Activated CD4-positive, alpha-beta T cell treated with anti-CD3 and anti-CD28 coated beads, Interleukin-2, amount 10 ng/mL, durations not matched to agents 24 days and 14 days (primary cell): ENCODE data around the gene PIGO. TPM values are rescaled to one million over a fixed set of nuclear protein-coding genes. Genes with fewer than 3 reads are reported as not detected.
A peak's percentile ranks its signal among the peaks of the same experiment; 100 is the strongest.

Experiments used
- DNase-seq: peaks from one replicate; pipeline ENCODE4 v3.0.0; 2022
- H3K27ac Mint-ChIP-seq: one replicate; pipeline ENCODE4 v1.8.0; 2022; ENCODE audit warnings: mild to moderate bottlenecking, mixed read lengths
- H3K27me3 Mint-ChIP-seq: one replicate; pipeline ENCODE4 v1.8.0; 2022; ENCODE audit warnings: mixed read lengths
- H3K36me3 Mint-ChIP-seq: one replicate; pipeline ENCODE4 v1.8.0; 2022; ENCODE audit warnings: low read depth, mild to moderate bottlenecking, mixed read lengths
- H3K4me1 Mint-ChIP-seq: one replicate; pipeline ENCODE4 v1.8.0; 2021; ENCODE audit warnings: mixed read lengths
- H3K4me3 Mint-ChIP-seq: one replicate; pipeline ENCODE4 v1.8.0; 2022; ENCODE audit warnings: mild to moderate bottlenecking, moderate library complexity, mixed read lengths
- H3K9me3 Mint-ChIP-seq: one replicate; pipeline ENCODE4 v1.8.0; 2021; ENCODE audit warnings: mixed read lengths
- intact Hi-C: fragments of 100-400 bp; cut with micrococcal nuclease; formaldehyde crosslinking; loops from one replicate; pipeline ENCODE4 v1.15.1; 2023
- total RNA-seq: library from RNA; stranded (reverse); gene quantifications from 2 replicates; pipeline ENCODE4 v1.2.3, GENCODE V29; 2022

Gene PIGO
- total RNA-seq, result 32.5 and 37.2 TPM in 2 replicates

DNA sequence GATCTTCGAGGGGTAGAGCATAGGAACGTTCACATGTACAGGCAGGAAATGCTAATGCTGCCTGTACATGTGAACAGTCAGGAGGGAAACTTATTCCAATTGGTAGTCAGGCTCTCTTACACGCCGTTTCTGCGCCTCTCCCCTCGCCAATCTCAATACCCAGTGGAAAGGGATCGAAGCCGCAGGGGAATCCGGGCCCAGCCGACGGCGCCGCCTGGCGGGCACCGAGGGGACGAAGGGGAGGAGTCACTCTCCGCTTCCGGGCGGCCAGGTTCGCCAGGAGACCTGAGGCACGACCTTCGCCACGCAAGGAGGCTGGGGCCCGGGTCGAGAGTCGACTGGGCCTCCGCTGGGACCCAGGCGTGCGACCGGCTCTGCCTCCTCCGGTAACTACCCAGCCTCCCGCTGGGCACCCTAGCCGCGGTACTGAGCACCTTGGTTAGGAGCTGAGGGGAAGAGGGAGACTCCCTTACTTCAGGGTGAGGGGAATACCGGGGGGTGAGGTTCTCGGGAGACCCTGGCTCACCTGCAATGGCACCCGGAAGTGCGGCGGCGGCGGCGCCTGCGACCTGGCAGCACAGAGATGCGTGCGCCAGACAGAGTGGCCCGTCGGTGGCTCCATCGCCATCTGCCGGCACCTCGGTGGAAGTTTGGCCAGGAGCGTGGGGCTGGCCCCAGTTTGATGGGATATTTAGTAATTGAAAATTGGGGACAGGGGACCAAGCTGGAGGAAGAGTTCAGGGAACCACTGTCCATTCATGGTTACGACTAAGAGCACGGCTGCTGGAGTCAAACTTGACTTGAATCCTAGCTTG is at the start of gene PIGO:
Gene PIGO (minus strand): TSS at position 557 of the 815 bp plus-strand sequence. CDS start 1,026 bp downstream, outside the sequence.
- no peaks in the 10 kb centered on the region for H3K27me3 Mint-ChIP-seq
- peaks cover 28% of the 10 kb centered on the region for H3K4me1 Mint-ChIP-seq
- peaks cover 47% of the 10 kb centered on the region for H3K36me3 Mint-ChIP-seq
- DNase-seq, result peak; percentile 97
- intact Hi-C loops, result loop anchor here (1.0 to 5.0 kb wide), 6 partner anchors 15 to 506 kb away; partner anchors contain the start of genes DNAJB5 and VCP
- H3K27ac Mint-ChIP-seq, result peak within 1 kb of the TSS; percentile 95
- no peaks in the 10 kb centered on the region for H3K9me3 Mint-ChIP-seq
- H3K4me3 Mint-ChIP-seq, result peak within 1 kb of the TSS; percentile 91

GRCh38 chr9:35142037-35142436 is 45.6 kb upstream of the PIGO start:
- DNase-seq, result no peak
- H3K36me3 Mint-ChIP-seq, result no peaks in the 10 kb centered on the region
- H3K9me3 Mint-ChIP-seq, result peaks cover 12% of the 10 kb centered on the region
- no peak overlapping the region for H3K27ac Mint-ChIP-seq
- H3K27me3 Mint-ChIP-seq, result no peaks in the 10 kb centered on the region
- H3K4me1 Mint-ChIP-seq, result no peaks in the 10 kb centered on the region
- no peak overlapping the region for H3K4me3 Mint-ChIP-seq
- intact Hi-C loops, result no loop called here

DNA sequence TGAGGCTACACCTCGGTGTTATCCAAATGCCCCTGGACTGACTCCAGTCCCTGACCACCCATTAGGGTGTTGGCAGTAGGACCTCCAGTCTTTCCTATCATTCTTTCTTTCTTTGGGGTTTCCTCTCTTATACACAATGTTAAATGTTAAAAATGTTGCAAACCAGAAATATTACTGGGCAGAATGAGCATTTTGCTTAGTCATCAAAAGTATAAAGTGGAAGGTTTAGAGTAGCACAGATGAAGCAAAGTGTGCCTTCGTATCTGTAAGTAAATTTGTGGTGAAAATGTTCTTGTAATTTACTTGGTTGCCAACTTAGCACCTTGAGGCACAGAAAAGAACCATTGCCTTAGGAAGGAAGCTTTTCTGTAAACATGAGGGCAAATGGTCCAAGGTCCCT is 43.7 kb upstream of the PIGO start:
- H3K9me3 Mint-ChIP-seq, result peaks cover 8% of the 10 kb centered on the region
- no peak overlapping the region for H3K27ac Mint-ChIP-seq
- no peaks in the 10 kb centered on the region for H3K36me3 Mint-ChIP-seq
- H3K4me1 Mint-ChIP-seq, result no peaks in the 10 kb centered on the region
- intact Hi-C loops, result no loop called here
- no peak overlapping the region for H3K4me3 Mint-ChIP-seq
- H3K27me3 Mint-ChIP-seq, result no peaks in the 10 kb centered on the region
- DNase-seq, result no peak

DNA sequence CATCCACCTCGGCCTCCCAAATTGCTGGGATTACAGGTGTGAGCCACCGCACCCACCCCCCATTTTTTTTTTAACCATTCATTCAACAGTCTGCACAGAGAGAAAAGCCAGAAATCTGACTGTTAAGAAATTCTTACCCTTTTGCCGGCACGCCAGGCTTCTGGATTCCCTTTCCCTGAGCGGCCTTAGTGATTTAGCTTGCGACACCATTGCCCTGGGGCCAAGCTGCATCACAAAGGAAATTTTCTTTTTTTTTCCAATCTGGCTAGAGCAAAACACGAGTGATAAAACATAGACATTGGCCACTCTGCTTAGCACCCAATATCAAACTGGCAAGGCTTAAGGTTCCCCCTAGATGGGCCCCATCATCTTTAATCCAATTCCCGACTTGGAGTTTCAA is 40.5 kb upstream of the PIGO start:
- intact Hi-C loops, result no loop called here
- no peak for DNase-seq
- peaks cover 5% of the 10 kb centered on the region for H3K9me3 Mint-ChIP-seq
- no peaks in the 10 kb centered on the region for H3K27me3 Mint-ChIP-seq
- no peaks in the 10 kb centered on the region for H3K4me1 Mint-ChIP-seq
- no peaks in the 10 kb centered on the region for H3K36me3 Mint-ChIP-seq
- no peak overlapping the region for H3K27ac Mint-ChIP-seq
- H3K4me3 Mint-ChIP-seq, result no peak overlapping the region

GRCh38 chr9:35135988-35136387 is 39.6 kb upstream of the PIGO start:
- H3K4me1 Mint-ChIP-seq, result no peaks in the 10 kb centered on the region
- H3K9me3 Mint-ChIP-seq, result peaks cover 4% of the 10 kb centered on the region
- no peak overlapping the region for H3K4me3 Mint-ChIP-seq
- H3K27me3 Mint-ChIP-seq, result no peaks in the 10 kb centered on the region
- DNase-seq, result no peak
- intact Hi-C loops, result no loop called here
- no peak overlapping the region for H3K27ac Mint-ChIP-seq
- no peaks in the 10 kb centered on the region for H3K36me3 Mint-ChIP-seq

DNA sequence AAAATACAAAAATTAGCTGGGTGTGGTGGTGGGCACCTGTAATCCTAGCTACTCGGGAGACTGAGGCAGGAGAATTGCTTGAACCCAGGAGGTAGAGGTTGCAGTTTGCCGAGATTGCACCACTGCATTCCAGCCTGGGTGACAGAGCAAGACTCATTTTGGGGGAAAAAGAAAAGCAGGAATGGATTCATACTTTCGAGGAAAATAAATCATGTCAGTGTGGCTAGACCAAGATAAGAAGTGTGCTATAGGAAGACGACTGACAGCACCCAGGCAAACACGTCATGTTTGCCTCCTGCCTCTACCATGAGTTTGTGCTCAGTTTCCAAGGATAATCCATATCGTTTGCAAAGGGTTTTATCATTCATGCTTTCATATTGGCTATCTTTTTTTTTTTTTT is 38.5 kb upstream of the PIGO start:
- Mint-ChIP-seq H3K9me3 (no peaks in the 10 kb centered on the region), H3K27ac (no peak overlapping the region)
- intact Hi-C loops, result no loop called here

DNA sequence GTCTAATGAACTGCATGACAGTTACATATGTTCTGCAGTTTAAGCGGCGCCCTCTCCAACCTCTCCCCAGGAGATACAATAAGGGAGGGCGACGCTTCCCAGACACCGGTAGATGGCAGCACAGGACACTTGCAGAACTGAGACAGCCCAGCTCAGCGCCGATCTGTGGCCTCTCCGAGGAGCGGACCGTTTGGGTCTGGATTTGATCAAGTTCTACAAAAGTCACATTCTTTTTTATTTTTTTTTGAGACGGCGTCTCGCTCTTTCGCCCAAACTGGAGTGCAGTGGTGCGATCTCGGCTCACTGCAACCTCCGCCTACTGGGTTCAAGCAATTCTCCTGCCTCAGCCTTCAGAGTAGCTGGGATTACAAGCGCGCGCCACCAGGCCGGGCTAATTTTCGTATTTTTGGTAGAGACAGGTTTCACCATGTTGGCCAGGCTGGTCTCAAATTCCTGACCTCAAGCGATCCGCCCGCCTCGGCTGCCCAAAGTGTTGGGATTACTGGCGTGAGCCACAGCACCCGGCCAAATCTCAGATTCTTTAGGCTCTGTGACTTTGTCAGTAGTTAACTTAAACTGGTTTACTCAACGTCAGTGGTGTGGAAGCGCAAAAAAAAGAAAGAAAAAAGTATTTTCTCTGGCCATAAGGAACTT is 20.6 kb upstream of the PIGO start:
- no peaks in the 10 kb centered on the region for H3K36me3 Mint-ChIP-seq
- peaks cover 37% of the 10 kb centered on the region for H3K4me1 Mint-ChIP-seq
- intact Hi-C loops, result loop anchor here (1.0 to 10.0 kb wide), 5 partner anchors 142 to 698 kb away; partner anchors contain the start of genes HINT2 and SPAG8
- H3K27me3 Mint-ChIP-seq, result peaks cover 2% of the 10 kb centered on the region
- peak overlapping the region; percentile 91 for H3K4me3 Mint-ChIP-seq
- no peaks in the 10 kb centered on the region for H3K9me3 Mint-ChIP-seq
- peak overlapping the region; percentile 94 for H3K27ac Mint-ChIP-seq
- DNase-seq, result peak; percentile 96

More for the DNA sequence above, 38.5 kb upstream of the PIGO start:
- DNase-seq, result no peak
- no peaks in the 10 kb centered on the region for H3K4me1 Mint-ChIP-seq
- no peaks in the 10 kb centered on the region for H3K27me3 Mint-ChIP-seq
- no peaks in the 10 kb centered on the region for H3K36me3 Mint-ChIP-seq
- no peak overlapping the region for H3K4me3 Mint-ChIP-seq

- no peaks in the 10 kb centered on the region for H3K36me3 Mint-ChIP-seq
Observed at GRCh38 chr9:35116539-35116897, 20.1 kb upstream of the PIGO start.

DNA sequence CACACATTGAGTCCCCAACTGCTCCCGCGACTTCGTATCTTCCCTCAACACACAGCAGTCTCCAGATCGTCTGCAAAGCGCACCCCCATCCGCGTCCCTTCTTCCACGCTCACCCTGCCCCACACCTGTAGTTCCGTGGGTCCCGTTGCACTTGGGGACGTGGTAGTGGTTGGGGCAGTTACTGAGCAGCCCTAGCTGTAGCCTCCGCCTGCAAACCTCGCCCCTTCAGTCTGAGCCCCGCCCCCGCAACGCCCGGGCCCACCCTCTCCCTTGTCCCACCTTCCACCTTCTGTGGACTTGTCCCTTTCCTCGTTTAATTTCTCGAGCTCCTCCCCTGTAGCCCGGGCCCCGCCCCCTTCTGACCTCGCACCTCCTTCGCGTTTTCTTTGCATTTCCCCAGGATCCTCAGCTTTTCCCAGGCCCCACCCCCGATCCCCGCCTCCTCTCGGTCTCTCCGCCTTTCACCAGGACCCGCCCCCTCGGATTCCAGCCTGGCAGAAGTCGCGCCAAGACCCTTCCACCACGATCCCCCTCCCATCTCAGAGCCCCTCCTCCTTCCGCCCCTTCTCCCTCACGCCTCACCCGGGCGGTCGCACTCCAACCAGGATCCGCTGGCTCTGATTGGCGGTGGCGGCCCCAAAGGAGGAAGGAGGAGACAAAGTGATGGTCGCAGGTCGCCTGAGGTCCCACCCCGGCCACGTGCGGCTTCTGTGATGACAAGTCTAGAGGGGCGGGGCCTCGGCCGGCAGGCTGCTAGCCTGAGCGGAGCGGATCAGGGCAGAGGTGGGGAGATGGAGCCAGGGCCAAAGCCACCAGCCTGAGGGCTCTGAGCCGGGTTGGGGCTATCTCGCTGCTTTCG is 19.5 kb upstream of the PIGO start, which contains the start of gene ATOSB:
Gene ATOSB (minus strand): TSS at position 183 of the 859 bp plus-strand sequence. CDS start 7,588 bp downstream, outside the sequence.
- H3K4me1 Mint-ChIP-seq, result peaks cover 45% of the 10 kb centered on the region
- peak; percentile 98 for DNase-seq
- no peaks in the 10 kb centered on the region for H3K36me3 Mint-ChIP-seq
- H3K27me3 Mint-ChIP-seq, result no peaks in the 10 kb centered on the region
- no peaks in the 10 kb centered on the region for H3K9me3 Mint-ChIP-seq
- H3K4me3 Mint-ChIP-seq, result peak within 1 kb of the TSS; percentile 91
- intact Hi-C loops, result loop anchor here (1.0 to 10.0 kb wide), 5 partner anchors 143 to 699 kb away; partner anchors contain the start of genes HINT2 and SPAG8
- H3K27ac Mint-ChIP-seq, result peak within 1 kb of the TSS; percentile 94

More at GRCh38 chr9:35116539-35116897, 20.1 kb upstream of the PIGO start:
- DNase-seq, result no peak
- no peaks in the 10 kb centered on the region for H3K9me3 Mint-ChIP-seq
- H3K4me1 Mint-ChIP-seq, result peaks cover 42% of the 10 kb centered on the region
- intact Hi-C loops, result loop anchor here (1.0 to 10.0 kb wide), 5 partner anchors 143 to 698 kb away; partner anchors contain the start of genes HINT2 and SPAG8
- H3K27me3 Mint-ChIP-seq, result peaks cover 2% of the 10 kb centered on the region
- H3K27ac Mint-ChIP-seq, result peak overlapping the region; percentile 94
- peak overlapping the region; percentile 91 for H3K4me3 Mint-ChIP-seq

GRCh38 chr9:35114840-35115628 is 18.6 kb upstream of the PIGO start:
- Mint-ChIP-seq H3K4me1 (peaks cover 51% of the 10 kb centered on the region), H3K36me3 (no peaks in the 10 kb centered on the region), H3K9me3 (no peaks in the 10 kb centered on the region), H3K27me3 (no peaks in the 10 kb centered on the region), H3K27ac (peak overlapping the region; percentile 94), H3K4me3 (peak overlapping the region; percentile 91)
- intact Hi-C loops, result loop anchor here (1.0 to 10.0 kb wide), 5 partner anchors 35 to 1298 kb away; partner anchors contain the start of genes CREB3, HINT2, SPAG8 and TLN1
- DNase-seq, result peak; percentile 83

DNA sequence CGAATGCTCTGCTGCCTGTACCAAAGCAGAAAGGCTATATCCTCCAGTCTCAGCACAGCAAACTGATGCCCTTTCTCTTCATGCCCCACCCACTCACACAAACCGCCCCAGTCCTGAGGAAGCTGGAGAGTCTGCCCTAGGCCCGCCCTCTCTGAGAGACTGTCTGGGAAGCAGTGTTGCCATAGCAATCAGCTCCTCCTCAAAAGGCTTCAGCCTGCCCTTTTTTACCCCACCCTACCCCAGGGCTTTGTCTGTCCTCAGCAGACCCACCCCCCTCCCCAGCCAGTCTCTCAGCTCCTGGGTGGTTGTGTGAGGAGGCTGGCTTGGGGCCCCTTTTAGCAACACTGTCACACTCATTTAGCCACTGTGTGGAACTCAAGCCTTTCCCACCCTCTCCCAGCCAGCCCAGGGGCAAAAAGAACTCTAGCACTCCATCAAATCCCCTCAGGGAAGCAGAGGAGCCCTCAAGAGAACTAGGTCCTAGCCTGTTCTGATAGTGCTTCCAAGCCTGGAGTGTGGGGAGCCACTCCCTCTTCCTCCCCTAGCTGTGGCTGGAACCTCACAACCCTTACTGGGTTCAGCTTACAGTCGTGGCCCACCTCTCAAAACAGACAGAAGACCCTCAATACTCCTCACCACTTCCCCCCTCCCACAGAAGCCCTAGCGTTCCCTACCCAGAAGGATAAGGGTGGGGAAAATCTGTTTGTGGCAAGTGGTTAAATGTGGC is 17.9 kb upstream of the PIGO start:
- Mint-ChIP-seq H3K36me3 (no peaks in the 10 kb centered on the region), H3K4me3 (peak overlapping the region; percentile 91), H3K27ac (peak overlapping the region; percentile 94), H3K4me1 (peaks cover 54% of the 10 kb centered on the region), H3K27me3 (no peaks in the 10 kb centered on the region), H3K9me3 (no peaks in the 10 kb centered on the region)
- intact Hi-C loops, result loop anchor here (1.0 to 10.0 kb wide), 5 partner anchors 34 to 1297 kb away; partner anchors contain the start of genes CREB3, HINT2, SPAG8 and TLN1
- DNase-seq, result peak; percentile 94
